Hepatic stellate cell (primary cell): Measurements from ENCODE around the gene PSPN.
"Not testable (repeated sequence)": the region's sequence is repeated elsewhere in the genome, so short reads cannot be mapped to it uniquely, and the experiment has no call there.

Experiments used
- DNase-seq: peaks from one replicate; pipeline ENCODE4 v3.0.0; 2011; ENCODE audit warnings: low spot score

PSPN gene

DNA sequence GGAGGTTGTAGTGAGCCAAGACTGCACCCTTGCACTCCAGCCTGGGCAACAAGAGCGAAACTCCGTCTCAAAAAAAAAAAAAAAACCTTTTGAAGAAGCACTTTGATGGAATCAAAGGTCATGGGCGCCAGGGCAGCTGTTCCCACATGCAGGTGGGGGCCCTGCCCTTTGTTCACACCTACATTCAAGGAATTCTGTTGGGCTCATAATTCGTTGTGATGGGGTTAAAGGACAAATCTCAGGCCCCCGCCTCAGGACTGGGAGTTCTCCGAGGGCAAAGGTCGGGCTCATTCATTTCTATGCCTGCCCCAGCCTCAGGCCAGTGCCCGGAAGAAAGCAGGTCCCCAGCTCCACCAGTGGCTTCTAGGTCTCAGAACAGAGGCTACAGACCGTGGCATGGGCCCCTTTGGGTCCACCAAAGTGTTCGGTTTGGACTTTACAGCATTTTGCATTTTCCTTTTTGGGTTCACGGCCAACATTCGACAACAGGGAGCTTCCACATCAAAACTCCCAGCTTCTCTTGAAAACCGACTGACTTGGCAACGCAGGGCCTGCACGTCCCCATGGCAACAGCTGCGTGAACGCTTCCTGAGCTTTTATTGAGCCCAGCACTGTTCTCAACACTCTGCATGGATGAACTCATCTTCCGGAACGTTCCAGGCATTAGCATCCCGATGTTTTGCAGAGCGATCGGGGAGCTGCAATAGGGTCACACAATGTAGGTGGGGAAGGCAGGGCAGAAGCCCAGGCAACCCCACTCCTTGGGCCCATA is 27.3 kb upstream of the PSPN start:
- DNase-seq, result peak; percentile 75

GRCh38 chr19:6402058-6402457 is 26.3 kb upstream of the PSPN start:
- DNase-seq, result no peak

DNA sequence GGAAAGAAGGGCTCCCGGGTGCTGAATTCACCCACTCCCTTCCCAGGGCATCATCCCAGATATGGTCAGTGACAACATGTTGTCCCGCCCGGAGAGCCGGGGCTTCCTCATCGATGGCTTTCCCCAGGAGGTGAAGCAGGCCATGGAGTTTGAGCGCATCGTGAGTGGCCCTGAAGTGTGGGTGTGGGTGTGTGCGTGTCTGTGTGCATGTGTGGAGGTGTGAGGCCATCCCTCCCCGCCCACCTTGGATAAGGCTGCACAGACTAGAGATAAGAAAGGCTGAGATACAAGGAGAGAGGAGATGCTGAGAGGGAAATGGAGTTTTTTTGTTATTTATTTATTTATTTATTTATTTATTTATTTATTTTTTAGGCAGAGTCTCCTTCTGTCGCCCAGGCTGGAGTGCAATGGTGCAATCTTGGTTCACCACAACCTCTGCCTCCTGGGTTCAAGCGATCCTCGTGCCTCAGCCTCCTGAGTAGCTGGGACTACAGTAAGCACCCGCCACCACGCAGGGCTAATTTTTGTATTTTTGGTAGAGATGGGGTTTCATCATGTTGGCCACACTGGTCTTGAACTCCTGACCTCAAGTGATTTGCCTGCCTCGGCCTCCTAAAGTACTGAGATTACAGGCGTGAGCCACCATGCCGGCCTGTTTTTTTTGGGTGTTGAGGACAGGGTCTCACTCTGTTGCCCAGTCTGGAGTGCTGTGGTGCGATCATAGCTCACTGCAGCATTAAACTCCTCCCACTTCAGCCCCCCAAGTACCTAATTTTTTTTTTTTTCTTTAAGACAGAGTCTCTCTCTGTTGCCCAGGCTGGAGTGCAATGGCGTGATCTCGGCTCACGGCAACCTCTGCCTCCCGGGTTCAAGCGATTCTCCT is 24.6 kb upstream of the PSPN start:
- not testable (repeated sequence) for DNase-seq

GRCh38 chr19:6396305-6396704 is 20.6 kb upstream of the PSPN start:
- DNase-seq, result no peak

DNA sequence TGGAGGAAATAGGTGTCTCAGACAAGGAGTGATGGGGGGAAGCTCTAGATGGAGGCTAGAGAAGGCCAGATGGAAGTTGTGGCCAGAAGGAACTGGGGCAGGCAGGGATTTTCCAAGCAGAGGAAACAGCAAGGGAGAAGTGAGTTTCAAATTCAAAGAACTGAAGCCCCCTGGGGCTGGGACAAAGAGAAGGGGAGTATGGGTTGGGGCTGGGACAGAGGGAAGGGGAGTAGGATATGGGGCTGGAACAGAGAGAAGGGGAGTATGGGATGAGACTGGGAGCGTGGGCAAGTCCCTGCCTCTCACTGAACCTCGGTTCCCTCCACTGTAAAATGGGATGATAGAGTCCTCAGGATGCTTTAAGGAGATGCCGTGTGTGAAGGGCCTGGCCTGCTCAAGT is 19.1 kb upstream of the PSPN start:
- no peak for DNase-seq

DNA sequence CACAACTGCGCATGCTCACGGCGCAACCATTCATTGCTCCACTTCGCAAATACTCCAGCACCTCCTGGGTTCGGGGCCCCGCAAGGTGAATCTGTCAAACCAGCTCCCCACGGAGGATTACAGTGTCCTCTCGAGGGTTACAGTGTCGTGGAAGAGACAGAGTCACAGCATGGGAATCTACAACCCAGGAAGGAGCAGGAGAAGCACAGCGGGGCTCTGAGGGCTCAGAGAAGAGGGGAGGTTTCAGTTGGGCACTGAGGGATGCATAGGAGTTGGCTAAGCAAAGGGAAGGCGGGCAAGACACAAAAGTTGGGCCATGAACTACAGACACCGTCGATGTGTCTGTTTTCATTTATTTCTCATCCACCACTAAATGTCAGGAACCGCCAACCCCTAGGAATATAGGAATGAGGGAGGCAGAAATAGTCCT is 18.3 kb upstream of the PSPN start:
- DNase-seq, result no peak

GRCh38 chr19:6393074-6393982 is 17.6 kb upstream of the PSPN start, which contains the start of gene GTF2F1:
Gene GTF2F1 (minus strand): TSS chr19:6393164. CDS start chr19:6392995, 169 bp downstream.
- peak; percentile 99 for DNase-seq

- no peak for DNase-seq
Measured at GRCh38 chr19:6392221-6393073, 16.7 kb upstream of the PSPN start.

GRCh38 chr19:6387372-6387771 is 11.6 kb upstream of the PSPN start:
- no peak for DNase-seq

- DNase-seq, result no peak
Measured at GRCh38 chr19:6384381-6384780, 8.6 kb upstream of the PSPN start.

GRCh38 chr19:6383188-6383587 is 7.5 kb upstream of the PSPN start:
- no peak for DNase-seq

DNA sequence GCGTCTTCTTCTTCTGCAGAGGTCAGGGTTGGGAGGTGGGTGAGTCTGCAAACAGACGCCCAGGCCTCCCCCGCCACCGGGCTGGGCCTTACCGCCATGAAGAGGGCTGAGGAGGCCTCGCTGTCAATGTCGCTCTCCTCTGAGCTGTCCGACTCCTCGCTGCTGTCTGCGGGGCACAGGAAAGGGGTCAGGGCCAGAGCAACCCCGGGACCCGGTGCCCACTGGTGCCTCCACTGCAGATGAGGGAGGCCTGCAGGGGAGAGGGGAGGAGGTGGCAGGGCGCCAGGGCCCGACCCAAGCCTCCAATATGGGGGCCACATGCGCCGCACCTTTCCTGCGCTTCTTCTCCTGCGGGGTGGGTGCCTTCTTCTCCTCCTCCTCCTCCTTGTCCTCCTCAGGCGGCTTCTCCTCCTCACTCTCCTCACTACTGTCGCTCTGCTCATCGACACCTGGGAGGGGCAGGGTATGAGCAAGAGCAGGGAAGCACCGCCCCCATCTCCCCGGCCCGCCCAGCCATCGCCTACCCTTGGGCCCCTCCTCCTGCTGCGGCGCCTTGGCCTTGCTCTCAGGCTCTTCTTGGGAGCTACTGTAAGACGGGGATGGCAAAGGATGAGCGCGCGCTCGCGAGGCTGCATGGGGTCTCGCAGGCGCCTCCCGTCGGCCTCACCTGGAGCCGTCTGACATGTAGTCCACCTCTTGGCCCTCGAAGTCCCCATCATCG is 5.5 kb upstream of the PSPN start:
- no peak for DNase-seq

GRCh38 chr19:6379744-6380143 is 4.0 kb upstream of the PSPN start:
- DNase-seq, result no peak

- DNase-seq, result no peak
Measured at GRCh38 chr19:6378486-6378885, 2.8 kb upstream of the PSPN start.

GRCh38 chr19:6378041-6378440 is 2.3 kb upstream of the PSPN start:
- DNase-seq, result peak; percentile 43

DNA sequence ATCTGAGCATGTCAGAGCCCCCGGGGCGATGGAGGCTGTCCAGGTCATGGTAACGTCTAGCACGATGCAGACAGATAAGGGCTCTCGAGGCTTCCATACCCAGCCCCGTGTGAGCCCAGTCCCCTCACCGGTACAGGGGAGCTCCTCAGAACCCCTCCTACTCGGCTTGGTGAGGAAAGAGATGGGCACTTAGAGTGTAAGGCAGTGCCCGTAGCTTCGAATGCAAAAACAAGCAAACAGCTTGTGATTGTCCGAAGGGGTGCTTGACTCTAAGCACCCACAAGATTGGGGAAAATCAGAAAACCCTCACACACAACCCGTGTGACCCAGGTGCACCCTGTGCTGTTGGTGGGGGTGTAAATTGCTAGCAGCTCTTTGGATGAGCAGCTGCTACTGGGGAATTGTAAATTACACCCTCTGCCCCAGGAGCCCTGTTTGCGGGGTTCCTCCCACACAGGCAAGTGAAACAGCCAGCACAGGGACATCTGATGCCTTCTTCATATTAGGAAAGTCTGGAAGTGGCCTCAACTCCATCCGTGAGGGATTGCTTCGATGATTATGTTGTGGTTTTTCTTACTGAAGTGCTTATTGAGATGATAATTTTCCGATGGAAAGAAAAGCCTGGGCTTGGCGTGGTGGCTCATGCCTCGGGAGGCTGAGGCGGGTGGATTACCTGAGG is 918 bp upstream of the PSPN start:
- no peak for DNase-seq

GRCh38 chr19:6374711-6375410 is 872 bp downstream of the PSPN start:
- no peak for DNase-seq

DNA sequence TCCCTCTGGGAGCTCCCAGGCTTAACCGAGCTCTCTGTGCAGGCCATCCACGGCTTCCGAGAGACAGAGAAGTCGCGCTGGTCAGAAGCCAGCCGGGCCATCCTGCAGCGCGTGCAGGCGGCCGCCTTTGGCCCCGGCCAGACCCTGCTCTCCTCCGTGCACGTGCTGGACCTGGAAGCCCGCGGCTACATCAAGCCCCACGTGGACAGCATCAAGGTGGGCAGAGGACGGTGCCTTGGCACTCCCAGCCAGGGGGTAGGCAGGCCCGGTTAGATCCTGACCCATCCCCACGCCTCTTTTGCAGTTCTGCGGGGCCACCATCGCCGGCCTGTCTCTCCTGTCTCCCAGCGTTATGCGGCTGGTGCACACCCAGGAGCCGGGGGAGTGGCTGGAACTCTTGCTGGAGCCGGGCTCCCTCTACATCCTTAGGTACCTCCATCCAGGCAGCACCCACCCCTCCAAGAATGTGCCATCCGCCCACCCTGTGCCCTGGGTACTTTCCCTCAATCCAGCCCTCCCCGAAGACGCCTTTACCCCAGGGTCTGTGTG is 1.5 kb downstream of the PSPN start:
- DNase-seq, result no peak

GRCh38 chr19:6373813-6374108 is 2.0 kb downstream of the PSPN start:
- no peak for DNase-seq
